Upper lobe of left lung (tissue), 6 donors: ENCODE results near the gene BID. TPM values are rescaled to one million over a fixed set of nuclear protein-coding genes. Genes with fewer than 3 reads are reported as not detected.

Experiments used
- ATAC-seq, 2 donors: fragments of 200-7000 bp; cut with Tn5 transposase; one replicate each; pipeline ENCODE4 v1.9.1; 2022; ENCODE audit warnings: mild to moderate bottlenecking in 2 of 2, moderate library complexity in 2 of 2; ENCODE audit not compliant: low FRiP score in 2 of 2
- DNase-seq, 2 donors: peaks; one replicate each; pipeline ENCODE4 v3.0.0-alpha.2; 2019 to 2020
- H3K27ac ChIP-seq, 4 donors: fragments of 200-600 bp; sonication (generic); one replicate each; pipeline ENCODE4 v1.5.1; 2016 to 2019
- H3K27me3 ChIP-seq, 4 donors: fragments of 200-600 bp; sonication (generic); one replicate each; pipeline ENCODE4 v1.5.1; 2017 to 2019
- H3K36me3 ChIP-seq, 4 donors: fragments of 200-600 bp; sonication (generic); one replicate each; pipeline ENCODE4 v1.5.1; 2016 to 2019
- H3K4me1 ChIP-seq, 4 donors: fragments of 200-600 bp; sonication (generic); one replicate each; pipeline ENCODE4 v1.5.1; 2018 to 2019
- H3K4me3 ChIP-seq, 4 donors: fragments of 200-600 bp; sonication (generic); one replicate each; pipeline ENCODE4 v1.5.1; 2017 to 2019; ENCODE audit warnings: mild to moderate bottlenecking in 2 of 4, moderate library complexity in 1 of 4
- H3K9me3 ChIP-seq, 4 donors: fragments of 200-600 bp; sonication (generic); one replicate each; pipeline ENCODE4 v1.5.1; 2018 to 2019
- EP300 ChIP-seq, 4 donors: sonication (generic); formaldehyde crosslinking; IDR thresholded peaks; one replicate each; pipeline ENCODE4 v1.5.1; 2017; ENCODE audit warnings: antibody characterized with exemption in 4 of 4, control low read depth in 2 of 4
- POLR2A ChIP-seq, 4 donors: fragments of 450-650 bp; IDR thresholded peaks; one replicate each; pipeline ENCODE4 v1.5.1; 2016 to 2017; ENCODE audit warnings: antibody characterized with exemption in 4 of 4, mild to moderate bottlenecking in 2 of 4
- POLR2AphosphoS5 ChIP-seq, 2 donors: sonication (generic); formaldehyde crosslinking; IDR thresholded peaks; one replicate each; pipeline ENCODE4 v1.5.1; 2017; ENCODE audit warnings: antibody characterized with exemption in 2 of 2
- WGBS, 2 donors: methylation state at CpG; one replicate each; pipeline ENCODE4 v1.1.5; 2017 to 2018; 5-methylcytosine and 5-hydroxymethylcytosine counted together
- total RNA-seq, 6 donors: library from RNA; depleted of rRNA in 4 of 6; stranded (reverse); fragments of >200 nt in 4 of 6; gene quantifications; one replicate each; pipeline versions ENCODE4 v1.1.0 to v1.2.1, GENCODE V29; 2016 to 2021
- TF ChIP-seq, protein P1 (sequence below), 6 experiments: fragments of 450-650 bp in 4 of 6; fragments of 200-600 bp in 2 of 6; sonication (generic) in 2 of 6; IDR thresholded peaks; one replicate each; pipeline ENCODE4 v1.5.1; 2016 to 2019; ENCODE audit warnings: antibody characterized with exemption in 6 of 6
- donor health status: DM: no; HTN: no; CAD: no; lungs with moderate emphysema.
- donor health status: DM: no; HTN: yes; CAD: no; lungs with severe emphysema.

The BID gene
- total RNA-seq, 6 donors from 2014 or later, result 10.5 to 55.9 (median 27.3) TPM

DNA sequence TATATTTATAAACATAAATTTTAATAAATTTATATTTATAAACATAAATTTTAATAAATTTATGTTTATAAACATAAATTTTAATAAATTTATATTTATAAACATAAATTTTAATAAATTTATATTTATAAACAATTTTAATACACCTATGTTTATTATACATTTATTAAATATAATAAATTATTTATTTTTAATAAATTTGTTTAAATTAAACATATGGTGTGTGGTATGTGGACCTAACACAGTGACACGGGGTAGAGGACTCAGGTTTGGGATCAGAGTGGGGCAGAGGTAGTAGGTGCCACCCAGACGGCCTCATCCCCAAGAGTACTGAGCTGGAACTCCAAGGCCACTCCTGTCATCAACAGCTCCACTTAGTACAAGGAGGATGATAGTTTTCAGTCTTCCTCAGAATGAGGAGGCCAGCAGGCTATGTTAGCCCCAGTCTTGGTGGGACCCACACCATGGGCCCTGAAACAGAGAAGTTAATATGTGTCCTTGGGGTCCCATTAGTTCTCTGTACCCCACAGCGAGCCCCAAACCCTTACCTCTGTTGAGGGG lies 46.7 kb upstream of the BID start:
- Histone ChIP-seq H3K36me3 (peaks cover 0 to 58% (median 25%) of the 10 kb centered on the region in 4 donors), H3K27me3 (no peaks in the 10 kb centered on the region)
- ATAC-seq, result no peak

DNA sequence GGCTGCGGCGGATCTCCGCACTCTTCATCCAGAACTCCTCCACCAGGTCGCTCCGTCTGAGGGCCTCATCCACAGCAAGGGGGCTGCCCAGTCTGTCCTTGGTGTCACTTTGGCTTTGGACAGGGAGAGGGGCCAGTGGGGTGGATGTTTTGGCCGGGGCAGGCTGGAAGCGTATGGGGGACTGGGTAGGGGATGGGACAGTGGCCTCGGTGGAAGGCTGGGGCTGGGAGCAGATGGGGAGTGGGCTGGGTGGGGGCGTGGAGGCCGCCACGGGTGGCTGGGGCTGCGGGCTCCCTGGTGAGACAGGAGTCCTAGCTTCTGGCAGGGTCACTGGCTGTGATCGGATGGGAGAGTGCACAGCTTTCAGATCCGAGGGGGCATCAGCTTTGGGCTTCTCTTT lies 44.4 kb upstream of the BID start:
- Histone ChIP-seq H3K4me3 (no peak overlapping the region), H3K36me3 (peaks cover 0 to 68% (median 27%) of the 10 kb centered on the region in 4 donors), H3K27me3 (no peaks in the 10 kb centered on the region), H3K27ac (no peak overlapping the region), H3K9me3 (no peaks in the 10 kb centered on the region), H3K4me1 (no peaks in the 10 kb centered on the region)
- DNase-seq (no peak), ATAC-seq (no peak)
- 89 to 93% methylated on average over 9 to 11 of the region's 14 CpGs for WGBS, 2 donors
- no peak for TF ChIP-seq EP300 (IDR thresholded peaks at IDR 0.05)
- TF ChIP-seq, protein P1, sequence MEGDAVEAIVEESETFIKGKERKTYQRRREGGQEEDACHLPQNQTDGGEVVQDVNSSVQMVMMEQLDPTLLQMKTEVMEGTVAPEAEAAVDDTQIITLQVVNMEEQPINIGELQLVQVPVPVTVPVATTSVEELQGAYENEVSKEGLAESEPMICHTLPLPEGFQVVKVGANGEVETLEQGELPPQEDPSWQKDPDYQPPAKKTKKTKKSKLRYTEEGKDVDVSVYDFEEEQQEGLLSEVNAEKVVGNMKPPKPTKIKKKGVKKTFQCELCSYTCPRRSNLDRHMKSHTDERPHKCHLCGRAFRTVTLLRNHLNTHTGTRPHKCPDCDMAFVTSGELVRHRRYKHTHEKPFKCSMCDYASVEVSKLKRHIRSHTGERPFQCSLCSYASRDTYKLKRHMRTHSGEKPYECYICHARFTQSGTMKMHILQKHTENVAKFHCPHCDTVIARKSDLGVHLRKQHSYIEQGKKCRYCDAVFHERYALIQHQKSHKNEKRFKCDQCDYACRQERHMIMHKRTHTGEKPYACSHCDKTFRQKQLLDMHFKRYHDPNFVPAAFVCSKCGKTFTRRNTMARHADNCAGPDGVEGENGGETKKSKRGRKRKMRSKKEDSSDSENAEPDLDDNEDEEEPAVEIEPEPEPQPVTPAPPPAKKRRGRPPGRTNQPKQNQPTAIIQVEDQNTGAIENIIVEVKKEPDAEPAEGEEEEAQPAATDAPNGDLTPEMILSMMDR (IDR thresholded peaks at IDR 0.05), result no peak
- no peak for TF ChIP-seq POLR2A (IDR thresholded peaks at IDR 0.05)
- no peak for TF ChIP-seq POLR2AphosphoS5 (IDR thresholded peaks at IDR 0.05)

More for the DNA sequence above, 46.7 kb upstream of the BID start:
- 86% methylated on average over 3 of the region's 3 CpGs for WGBS, 2 donors
- H3K4me1 ChIP-seq, result no peaks in the 10 kb centered on the region
- no peak for DNase-seq
- H3K27ac ChIP-seq, result no peak overlapping the region
- no peak overlapping the region for H3K4me3 ChIP-seq
- no peak for TF ChIP-seq EP300 (IDR thresholded peaks at IDR 0.05)
- no peaks in the 10 kb centered on the region for H3K9me3 ChIP-seq

DNA sequence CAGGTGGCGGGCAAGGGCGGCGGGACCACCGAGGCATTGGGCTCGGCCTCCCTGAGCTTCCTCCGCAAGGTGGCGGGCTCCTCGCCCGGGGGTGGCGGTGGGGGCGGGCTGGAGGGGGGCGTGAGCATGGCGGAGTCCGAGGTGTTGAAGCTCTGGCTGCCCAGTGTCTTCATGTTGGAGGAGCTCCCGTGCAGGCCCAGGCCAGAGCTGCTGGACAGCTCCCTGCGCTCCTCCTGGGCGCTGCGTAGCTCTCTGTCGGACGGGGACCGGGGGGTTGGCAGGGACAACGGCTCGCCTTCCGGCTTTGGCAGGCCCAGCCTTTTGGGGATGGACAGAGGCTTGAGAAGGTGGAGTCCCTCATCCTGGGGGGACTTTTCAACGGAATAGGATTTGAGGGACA lies 43.9 kb upstream of the BID start:
- WGBS, 2 donors, result 60 to 92% methylated on average over 1 to 25 of the region's 25 CpGs
- Histone ChIP-seq H3K27me3 (no peaks in the 10 kb centered on the region), H3K4me1 (no peaks in the 10 kb centered on the region), H3K27ac (no peak overlapping the region), H3K36me3 (peaks cover 0 to 68% (median 27%) of the 10 kb centered on the region in 4 donors), H3K4me3 (no peak overlapping the region), H3K9me3 (no peaks in the 10 kb centered on the region)
- no peak for ATAC-seq
- no peak for TF ChIP-seq EP300 (IDR thresholded peaks at IDR 0.05)
- no peak for TF ChIP-seq POLR2AphosphoS5 (IDR thresholded peaks at IDR 0.05)
- no peak for TF ChIP-seq POLR2A (IDR thresholded peaks at IDR 0.05)
- TF ChIP-seq, protein P1 (IDR thresholded peaks at IDR 0.05), result no peak
- DNase-seq, result no peak

DNA sequence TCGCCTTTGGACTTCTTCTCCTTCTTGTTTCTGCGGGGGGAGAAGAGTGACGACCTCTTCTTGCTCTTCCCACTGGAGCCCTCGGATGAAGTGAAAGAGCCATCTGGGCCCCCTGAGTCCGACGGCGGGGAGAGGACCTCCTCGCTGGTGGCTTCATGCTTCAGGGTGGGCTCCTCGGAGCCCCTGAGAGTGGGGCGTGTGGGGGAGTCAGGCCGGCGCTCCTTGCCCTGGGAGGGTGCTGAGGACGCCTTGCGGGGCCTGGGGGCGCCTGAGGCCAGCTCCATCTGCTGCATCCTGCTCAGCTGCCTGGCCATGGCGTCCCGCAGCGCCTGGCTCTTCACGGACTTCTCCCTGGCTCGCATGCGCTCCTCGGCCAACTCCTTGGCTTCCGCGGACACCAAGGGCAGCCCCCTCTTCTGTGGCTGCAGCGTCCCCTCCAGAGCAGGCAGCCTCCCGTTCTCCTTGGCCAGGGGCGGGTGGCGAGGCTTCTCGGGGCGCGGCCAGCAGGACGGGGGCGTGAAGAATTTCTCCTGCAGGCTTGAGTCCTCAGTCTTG lies 43.3 kb upstream of the BID start:
- Histone ChIP-seq H3K9me3 (no peaks in the 10 kb centered on the region), H3K4me1 (no peaks in the 10 kb centered on the region), H3K27me3 (no peaks in the 10 kb centered on the region), H3K4me3 (no peak overlapping the region), H3K36me3 (peaks cover 0 to 67% (median 25%) of the 10 kb centered on the region in 4 donors), H3K27ac (no peak overlapping the region)
- 95 to 100% methylated on average over 8 to 33 of the region's 33 CpGs for WGBS, 2 donors
- TF ChIP-seq POLR2AphosphoS5 (IDR thresholded peaks at IDR 0.05) (no peak), EP300 (IDR thresholded peaks at IDR 0.05) (no peak), POLR2A (IDR thresholded peaks at IDR 0.05) (no peak)
- TF ChIP-seq, protein P1 (IDR thresholded peaks at IDR 0.05), result no peak
- DNase-seq (no peak), ATAC-seq (no peak)

DNA sequence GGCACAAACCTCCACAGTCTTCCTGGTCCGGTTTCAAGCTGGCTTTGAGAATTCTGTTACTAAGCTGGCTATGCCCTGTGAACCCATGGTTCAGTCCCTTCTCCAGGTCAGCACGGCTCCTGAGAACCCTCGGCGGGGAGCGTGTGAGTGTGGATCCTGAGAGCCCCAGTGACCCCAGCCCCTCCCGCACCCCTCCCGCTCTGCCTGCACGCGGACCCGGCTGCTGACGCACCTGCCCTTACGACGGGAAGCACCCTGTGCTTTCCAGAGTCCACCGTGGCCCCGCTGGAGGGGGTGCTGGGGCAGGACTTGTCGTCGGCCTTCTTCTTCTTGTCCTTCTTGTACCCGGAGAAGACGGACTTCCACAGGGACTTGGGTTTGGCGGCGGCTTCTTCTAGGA lies 42.8 kb upstream of the BID start:
- no peaks in the 10 kb centered on the region for H3K9me3 ChIP-seq
- no peaks in the 10 kb centered on the region for H3K27me3 ChIP-seq
- no peak overlapping the region for H3K4me3 ChIP-seq
- H3K36me3 ChIP-seq, result peaks cover 0 to 66% (median 23%) of the 10 kb centered on the region in 4 donors
- H3K4me1 ChIP-seq, result no peaks in the 10 kb centered on the region
- H3K27ac ChIP-seq, result no peak overlapping the region
- TF ChIP-seq EP300 (IDR thresholded peaks at IDR 0.05) (no peak), POLR2AphosphoS5 (IDR thresholded peaks at IDR 0.05) (no peak), POLR2A (IDR thresholded peaks at IDR 0.05) (no peak)
- TF ChIP-seq, protein P1 (IDR thresholded peaks at IDR 0.05), result no peak
- WGBS, 2 donors, result 96 to 98% methylated on average over 21 of the region's 21 CpGs
- no peak for ATAC-seq
- DNase-seq, result no peak
